WI38 (cell line): ENCODE measurements around the gene DHRS3.

ENCODE experiments used
- H3K4me3 ChIP-seq: 2 replicates; pipeline ENCODE4 v1.5.1; 2011; ENCODE audit warnings: low read depth, mild to moderate bottlenecking, control low read depth, low read length
- TF ChIP-seq, protein P1 (sequence below): IDR thresholded peaks from 2 replicates; pipeline ENCODE4 v1.5.1; 2012; ENCODE audit warnings: low read depth, mild to moderate bottlenecking, control low read depth, low read length

Gene DHRS3

DNA sequence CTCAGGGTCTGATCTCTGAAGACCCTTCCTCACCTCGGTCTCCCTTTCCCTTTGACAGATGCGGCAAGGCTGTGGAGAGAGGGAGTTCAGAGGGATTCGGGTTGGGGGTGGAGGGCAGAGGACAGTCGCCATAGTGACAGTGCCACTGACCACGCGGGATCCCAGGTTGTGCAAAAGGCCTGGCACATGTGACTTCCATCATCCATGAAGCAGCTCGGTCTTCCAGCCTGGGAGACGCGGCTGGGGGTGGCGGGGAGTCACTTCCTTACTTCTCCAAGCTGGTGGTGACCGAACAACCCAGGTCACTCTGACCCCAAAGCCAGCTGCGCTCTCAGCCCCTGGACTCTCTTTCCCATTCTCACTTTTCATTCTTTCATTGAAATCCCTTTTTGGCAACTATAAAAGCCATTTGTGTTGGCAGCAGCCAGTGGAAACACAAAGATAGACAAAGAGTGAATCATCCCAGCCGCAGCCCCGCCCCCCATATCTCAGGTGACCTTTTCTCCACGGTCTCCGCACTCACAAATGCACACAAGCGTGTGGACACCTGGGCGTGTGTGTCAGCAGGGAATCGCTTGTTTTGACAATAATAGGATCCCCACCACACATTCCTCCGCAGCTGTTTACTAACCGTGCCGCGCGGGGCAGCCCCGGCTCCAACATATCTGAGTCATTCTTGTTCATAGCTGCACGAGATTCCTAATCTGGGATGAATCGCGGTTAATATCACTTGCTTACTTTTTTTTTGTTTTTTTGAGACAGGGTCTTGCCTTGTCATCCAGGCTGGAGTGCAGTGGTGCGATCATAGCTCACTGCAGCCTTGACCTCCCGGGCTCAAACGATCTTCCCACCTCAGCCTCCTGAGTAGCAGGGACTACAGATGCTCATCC, 68.3 kb downstream of the DHRS3 start:
- no peak overlapping the region for H3K4me3 ChIP-seq
- TF ChIP-seq, protein P1, sequence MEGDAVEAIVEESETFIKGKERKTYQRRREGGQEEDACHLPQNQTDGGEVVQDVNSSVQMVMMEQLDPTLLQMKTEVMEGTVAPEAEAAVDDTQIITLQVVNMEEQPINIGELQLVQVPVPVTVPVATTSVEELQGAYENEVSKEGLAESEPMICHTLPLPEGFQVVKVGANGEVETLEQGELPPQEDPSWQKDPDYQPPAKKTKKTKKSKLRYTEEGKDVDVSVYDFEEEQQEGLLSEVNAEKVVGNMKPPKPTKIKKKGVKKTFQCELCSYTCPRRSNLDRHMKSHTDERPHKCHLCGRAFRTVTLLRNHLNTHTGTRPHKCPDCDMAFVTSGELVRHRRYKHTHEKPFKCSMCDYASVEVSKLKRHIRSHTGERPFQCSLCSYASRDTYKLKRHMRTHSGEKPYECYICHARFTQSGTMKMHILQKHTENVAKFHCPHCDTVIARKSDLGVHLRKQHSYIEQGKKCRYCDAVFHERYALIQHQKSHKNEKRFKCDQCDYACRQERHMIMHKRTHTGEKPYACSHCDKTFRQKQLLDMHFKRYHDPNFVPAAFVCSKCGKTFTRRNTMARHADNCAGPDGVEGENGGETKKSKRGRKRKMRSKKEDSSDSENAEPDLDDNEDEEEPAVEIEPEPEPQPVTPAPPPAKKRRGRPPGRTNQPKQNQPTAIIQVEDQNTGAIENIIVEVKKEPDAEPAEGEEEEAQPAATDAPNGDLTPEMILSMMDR, result no peak

DNA sequence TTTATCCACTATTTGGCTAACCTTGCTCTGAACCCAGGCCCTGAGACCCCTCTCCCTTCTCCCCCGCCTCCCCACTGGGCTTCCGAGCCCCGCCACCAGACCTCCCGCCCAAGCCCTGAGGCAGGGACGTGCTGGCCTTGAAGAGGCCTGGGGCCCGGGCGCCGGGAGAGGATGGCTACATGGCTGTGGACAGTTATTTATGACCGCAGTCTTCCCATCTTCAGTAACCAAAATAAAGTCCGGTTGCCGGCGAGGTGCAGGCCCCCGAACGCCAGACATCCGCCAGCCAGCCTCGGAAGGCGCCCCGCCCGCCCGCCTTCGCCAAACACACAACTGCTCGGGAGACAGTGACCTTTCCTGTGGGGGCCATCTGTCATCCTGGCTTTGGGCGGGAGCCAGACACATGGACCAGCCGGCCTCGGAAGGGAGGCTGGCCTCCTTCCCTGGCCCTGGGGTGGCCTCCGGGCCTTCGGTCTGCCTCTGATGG, 69.0 kb downstream of the DHRS3 start:
- TF ChIP-seq, protein P1, result no peak
- no peak overlapping the region for H3K4me3 ChIP-seq

DNA sequence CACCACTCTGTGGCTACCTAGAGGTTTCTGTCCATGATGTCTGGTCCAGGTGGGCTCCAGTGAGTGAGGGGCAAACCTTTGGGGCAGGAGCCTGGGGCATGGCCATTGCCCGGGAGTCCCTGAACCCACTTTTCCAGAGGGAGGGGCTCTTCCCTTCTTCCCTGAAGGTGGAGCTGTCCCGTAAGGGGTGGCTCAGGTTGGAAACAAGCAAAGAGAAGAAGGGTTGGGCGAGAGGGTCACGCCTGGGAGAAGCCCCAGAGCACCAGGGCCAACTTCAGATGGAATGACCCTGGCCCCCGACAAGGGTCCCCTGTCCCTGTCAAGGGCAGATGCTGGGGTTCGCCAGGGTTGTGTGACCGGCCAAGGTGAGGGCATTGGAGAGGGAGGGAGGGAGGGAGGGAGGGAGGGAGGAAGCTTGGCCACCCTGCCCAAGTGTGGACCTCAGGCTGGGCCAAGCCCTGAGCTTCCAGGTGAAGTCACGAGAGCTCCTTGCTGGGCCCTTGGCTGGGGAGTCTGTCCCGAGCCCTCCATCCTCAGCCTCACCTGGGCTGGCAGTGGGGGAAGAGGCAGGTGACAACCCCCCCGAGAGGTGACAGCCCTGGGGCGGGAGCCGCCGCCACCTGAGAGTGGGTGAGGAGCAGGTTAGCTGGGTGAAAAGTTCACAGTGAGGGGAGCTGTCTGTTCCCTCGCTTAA, 69.6 kb downstream of the DHRS3 start:
- H3K4me3 ChIP-seq, result no peak overlapping the region

DNA sequence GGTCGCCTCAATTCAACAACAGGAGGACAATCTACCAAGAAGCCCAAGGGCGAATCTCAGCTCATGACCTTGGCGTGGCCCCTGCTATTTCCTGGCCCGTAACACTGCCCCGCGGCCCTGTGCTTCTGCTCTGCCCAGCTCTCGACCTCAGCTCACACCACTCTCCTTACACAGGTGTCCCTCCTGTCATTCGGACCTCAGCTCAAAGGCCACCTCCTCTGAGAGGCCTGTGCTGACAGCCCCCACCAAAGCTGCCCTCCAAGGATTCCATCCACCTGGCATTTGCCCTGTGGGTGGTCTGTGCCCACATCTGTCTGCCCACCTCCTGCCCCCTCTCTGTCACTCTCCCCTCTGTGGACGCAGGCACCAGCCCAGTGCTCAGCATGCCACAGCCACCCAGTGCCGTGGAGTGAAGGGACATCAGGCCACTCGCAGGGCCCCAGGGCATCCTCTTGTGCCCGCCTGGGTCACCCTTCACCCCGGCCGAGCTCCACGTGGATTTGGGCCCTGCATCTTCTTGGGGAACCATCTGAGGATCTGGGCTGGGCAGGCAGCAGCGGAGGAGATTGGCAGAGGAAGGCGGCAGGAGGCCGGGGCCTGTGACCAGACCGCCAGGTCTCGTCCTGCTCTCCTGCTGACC, 70.3 kb downstream of the DHRS3 start:
- no peak overlapping the region for H3K4me3 ChIP-seq
- TF ChIP-seq, protein P1, result no peak

More for the DNA sequence above, 69.6 kb downstream of the DHRS3 start:
- TF ChIP-seq, protein P1, result no peak

DNA sequence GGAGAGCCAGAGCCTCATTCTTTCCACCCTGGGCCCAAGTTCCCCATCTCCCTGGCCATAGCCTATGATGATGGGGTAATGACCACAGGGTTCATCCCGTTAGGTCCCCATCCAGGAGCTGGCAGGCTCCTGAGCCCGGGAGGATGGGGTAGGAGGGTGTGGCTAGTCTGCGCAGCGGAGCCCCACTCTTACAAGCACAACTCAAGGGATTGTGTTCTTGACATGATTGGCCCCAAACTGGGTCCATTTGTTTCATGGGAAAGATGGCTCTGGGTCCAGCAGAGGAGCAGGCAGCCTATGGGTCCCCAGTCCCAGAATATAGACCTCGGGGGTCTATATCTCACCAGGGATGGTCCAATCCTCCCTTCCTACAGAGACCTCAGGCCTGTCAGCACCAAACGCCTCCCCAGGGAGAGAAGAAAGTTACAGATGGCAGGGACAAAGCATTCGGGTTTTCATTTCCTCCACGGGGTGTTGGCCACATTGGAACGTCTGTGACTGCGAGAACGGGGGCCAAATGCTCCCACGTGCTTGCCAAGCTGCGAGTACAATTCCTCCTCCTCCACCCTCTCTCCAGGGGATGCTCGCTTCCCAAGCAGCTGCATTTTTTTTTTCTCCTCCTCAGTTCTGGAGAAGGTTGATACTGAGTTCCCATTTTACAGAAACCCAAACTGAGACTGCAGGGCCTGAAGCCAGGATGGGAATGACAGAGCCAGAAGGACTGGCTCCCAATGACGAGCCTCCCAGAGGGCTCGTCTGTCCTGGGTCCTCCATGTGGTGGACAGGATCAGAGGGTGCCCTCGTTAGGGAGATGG, 71.0 kb downstream of the DHRS3 start:
- TF ChIP-seq, protein P1, result no peak
- no peak overlapping the region for H3K4me3 ChIP-seq

DNA sequence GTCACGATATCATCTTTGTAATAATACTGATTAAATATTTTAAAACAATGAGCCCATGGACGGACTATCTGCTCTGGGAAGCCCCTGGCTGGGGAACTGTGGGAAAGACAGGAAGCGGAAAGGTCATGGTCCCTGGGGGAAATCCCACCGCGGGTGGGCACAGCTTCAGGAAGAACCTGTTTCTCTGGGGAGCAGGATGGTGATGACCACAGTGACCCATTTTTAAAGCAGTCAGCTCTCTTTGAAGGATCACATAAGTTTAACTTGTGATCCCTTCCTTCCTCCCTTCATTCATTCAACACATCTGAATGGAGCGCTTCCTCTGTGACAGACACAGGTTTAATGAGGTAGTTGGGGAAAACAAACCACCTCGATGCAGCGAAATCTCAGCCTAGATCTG, 73.0 kb downstream of the DHRS3 start:
- TF ChIP-seq, protein P1, result no peak

More for the DNA sequence above, 73.0 kb downstream of the DHRS3 start:
- H3K4me3 ChIP-seq, result no peak overlapping the region
